CD14-positive monocyte (primary cell): ENCODE results near the gene WDR89. TPM values are rescaled to one million over a fixed set of nuclear protein-coding genes. Genes with fewer than 3 reads are reported as not detected.
A peak's percentile ranks its signal among the peaks of the same experiment; 100 is the strongest.

Experiments used
- DNase-seq, 3 donors: peaks; one replicate each; pipeline ENCODE4 v3.0.0-alpha.2; 2011 to 2022
- H2AFZ ChIP-seq: 2 replicates; pipeline ENCODE4 v1.6.0; 2012; ENCODE audit warnings: mild to moderate bottlenecking, low read depth, low read length, inconsistent platforms; ENCODE audit not compliant: insufficient read depth, poor library complexity, severe bottlenecking
- H3K27ac ChIP-seq, 2 donors: 1 replicate in 1 of 2; 2 replicates in 1 of 2; pipeline ENCODE4 v1.5.1; 2012 to 2013; ENCODE audit warnings: low read length in 2 of 2, control low read depth in 1 of 2, inconsistent platforms in 1 of 2, low read depth in 1 of 2, mild to moderate bottlenecking in 1 of 2
- H3K27me3 ChIP-seq, 2 donors: one replicate each; pipeline versions ENCODE4 v1.6.0 to v1.6.1; 2011 to 2013; ENCODE audit warnings: low read length in 2 of 2; ENCODE audit not compliant: control insufficient read depth in 2 of 2, insufficient read depth in 2 of 2
- H3K36me3 ChIP-seq, 2 donors: replicated peaks in 1 of 2; 1 replicate in 1 of 2; 2 replicates in 1 of 2; pipeline versions ENCODE4 v1.5.1 to v1.6.1; 2012 to 2013; ENCODE audit warnings: low read length in 2 of 2, control low read depth in 1 of 2, inconsistent platforms in 1 of 2, mild to moderate bottlenecking in 1 of 2; ENCODE audit not compliant: insufficient read depth in 2 of 2, control insufficient read depth in 1 of 2
- H3K4me1 ChIP-seq, 2 donors: 1 replicate in 1 of 2; 2 replicates in 1 of 2; pipeline versions ENCODE4 v1.5.1 to v1.6.1; 2012 to 2013; ENCODE audit warnings: low read length in 2 of 2, control low read depth in 1 of 2, inconsistent platforms in 1 of 2, mild to moderate bottlenecking in 1 of 2, moderate library complexity in 1 of 2; ENCODE audit not compliant: insufficient read depth in 2 of 2, control insufficient read depth in 1 of 2
- H3K4me2 ChIP-seq: replicated peaks from 2 replicates; pipeline ENCODE3; 2012; ENCODE audit warnings: low read length, moderate library complexity, mild to moderate bottlenecking; ENCODE audit not compliant: poor library complexity, severe bottlenecking; ENCODE audit errors: extremely low read depth
- H3K4me3 ChIP-seq, 3 experiments: fragments of 200-600 bp in 1 of 3; sonication (generic) in 1 of 3; replicated peaks in 1 of 3; 1 replicate in 2 of 3; 2 replicates in 1 of 3; pipeline ENCODE4 v1.5.1; 2011 to 2013; ENCODE audit warnings: low read length in 3 of 3, mild to moderate bottlenecking in 3 of 3, control low read depth in 2 of 3, low read depth in 2 of 3, inconsistent platforms in 1 of 3, moderate library complexity in 1 of 3
- H3K79me2 ChIP-seq: 2 replicates; pipeline ENCODE4 v1.6.0; 2012; ENCODE audit warnings: mild to moderate bottlenecking, control low read depth, inconsistent platforms, low read length, moderate library complexity; ENCODE audit not compliant: insufficient read depth
- H3K9ac ChIP-seq: 2 replicates; pipeline ENCODE4 v1.6.0; 2017; ENCODE audit warnings: low read length, mild to moderate bottlenecking; ENCODE audit not compliant: insufficient read depth, poor library complexity, severe bottlenecking
- H3K9me3 ChIP-seq, 2 donors: replicated peaks in 1 of 2; 1 replicate in 1 of 2; 2 replicates in 1 of 2; pipeline versions ENCODE4 v1.5.1 to v1.6.1; 2012 to 2013; ENCODE audit warnings: low read length in 2 of 2, control low read depth in 1 of 2; ENCODE audit not compliant: control insufficient read depth in 1 of 2, insufficient read depth in 1 of 2
- H4K20me1 ChIP-seq: 2 replicates; pipeline ENCODE4 v1.6.0; 2012; ENCODE audit warnings: mild to moderate bottlenecking, low read length, control low read depth, moderate library complexity; ENCODE audit not compliant: insufficient read depth
- H3K27ac Mint-ChIP-seq, 7 donors: one replicate each; pipeline ENCODE4 v1.8.0; 2020; ENCODE audit warnings: mild to moderate bottlenecking in 7 of 7, mixed read lengths in 7 of 7, moderate library complexity in 6 of 7, inconsistent platforms in 2 of 7
- H3K27me3 Mint-ChIP-seq, 3 donors: one replicate each; pipeline ENCODE4 v1.8.0; 2021 to 2022; ENCODE audit warnings: low read depth in 3 of 3, mild to moderate bottlenecking in 3 of 3, mixed read lengths in 3 of 3, moderate library complexity in 3 of 3, inconsistent platforms in 1 of 3
- H3K36me3 Mint-ChIP-seq, 2 donors: one replicate each; pipeline ENCODE4 v1.8.0; 2020; ENCODE audit warnings: mixed read lengths in 2 of 2, inconsistent platforms in 1 of 2, mild to moderate bottlenecking in 1 of 2
- H3K4me1 Mint-ChIP-seq: one replicate; pipeline ENCODE4 v1.8.0; 2020; ENCODE audit warnings: mild to moderate bottlenecking, mixed read lengths
- H3K4me3 Mint-ChIP-seq, 2 donors: one replicate each; pipeline ENCODE4 v1.8.0; 2020; ENCODE audit warnings: mild to moderate bottlenecking in 2 of 2, mixed read lengths in 2 of 2, moderate library complexity in 1 of 2
- H3K9me3 Mint-ChIP-seq, 7 donors: one replicate each; pipeline ENCODE4 v1.8.0; 2020 to 2022; ENCODE audit warnings: mixed read lengths in 7 of 7, mild to moderate bottlenecking in 6 of 7, moderate library complexity in 6 of 7, inconsistent platforms in 2 of 7
- WGBS: methylation state at CpG from one replicate; pipeline ENCODE4 v1.1.5; 2013; ENCODE audit warnings: missing lambda C conversion rate; ENCODE audit not compliant: insufficient coverage; 5-methylcytosine and 5-hydroxymethylcytosine counted together
- intact Hi-C, 2 donors: fragments of 100-400 bp; cut with micrococcal nuclease; formaldehyde crosslinking; loops; one replicate each; pipeline versions ENCODE4 v1.15.0 to v1.15.1; 2023
- polyA plus RNA-seq, 3 donors: library from polyadenylated mRNA; depleted of rRNA in 1 of 3; unstranded in 2 of 3; stranded (reverse) in 1 of 3; fragments of 300-500 nt in 2 of 3; fragments of >200 nt in 1 of 3; fragmentation: Illumina TruSeq in 2 of 3; gene quantifications; 1 replicate in 2 of 3; 2 replicates in 1 of 3; pipeline ENCODE4 v1.2.3, GENCODE V29; 2012 to 2021
- small RNA-seq: library from RNA; depleted of rRNA; stranded (forward); fragments of <200 nt; gene quantifications from one replicate; pipeline ENCODE3, GENCODE V24; 2012; ENCODE audit warnings: low read depth; ENCODE audit not compliant: insufficient read length
- TF ChIP-seq, protein P1 (sequence below): fragments of 200-600 bp; IDR thresholded peaks from one replicate; pipeline ENCODE4 v1.8.0; 2022; ENCODE audit warnings: antibody characterized with exemption, mild to moderate bottlenecking

Gene WDR89
- polyA plus RNA-seq, 3 donors, result 2.1 to 3.6 (median 2.2) TPM

DNA sequence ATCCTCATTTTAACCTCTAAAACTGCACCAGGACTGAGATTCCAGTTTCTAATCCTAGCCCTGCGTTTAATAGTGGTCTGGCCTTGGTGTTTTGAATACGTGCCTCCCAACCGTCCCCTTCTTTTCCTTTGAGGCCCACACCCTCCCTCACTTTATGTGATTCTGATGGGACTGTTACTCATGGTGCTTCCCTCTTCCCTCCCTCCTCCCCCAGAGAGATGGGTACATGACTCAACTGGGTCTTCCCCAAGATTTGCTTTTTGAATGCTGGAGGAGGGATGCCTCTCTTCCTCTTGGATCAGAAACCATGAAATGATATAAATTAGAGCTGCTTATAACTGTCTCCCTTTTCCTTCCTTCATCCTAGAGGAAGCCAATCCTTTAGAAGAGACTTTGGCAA, 90.3 kb downstream of the WDR89 start:
- WGBS, result no CpG with 5 or more reads among the region's 3 CpGs
- Mint-ChIP-seq H3K27ac (no peak overlapping the region), H3K36me3 (no peaks in the 10 kb centered on the region), H3K9me3 (no peaks in the 10 kb centered on the region), H3K27me3 (peaks cover 2 to 16% (median 3%) of the 10 kb centered on the region in 3 donors), H3K4me1 (no peaks in the 10 kb centered on the region), H3K4me3 (no peak overlapping the region)
- Histone ChIP-seq H3K9me3 (no peaks in the 10 kb centered on the region), H3K27ac (no peak overlapping the region), H2AFZ (no peak overlapping the region), H3K4me2 (no peak overlapping the region), H3K27me3 (no peaks in the 10 kb centered on the region), H3K9ac (no peak overlapping the region), H3K4me3 (no peak overlapping the region), H3K4me1 (no peaks in the 10 kb centered on the region), H3K36me3 (no peaks in the 10 kb centered on the region), H3K79me2 (no peaks in the 10 kb centered on the region), H4K20me1 (no peaks in the 10 kb centered on the region)
- TF ChIP-seq, protein P1, sequence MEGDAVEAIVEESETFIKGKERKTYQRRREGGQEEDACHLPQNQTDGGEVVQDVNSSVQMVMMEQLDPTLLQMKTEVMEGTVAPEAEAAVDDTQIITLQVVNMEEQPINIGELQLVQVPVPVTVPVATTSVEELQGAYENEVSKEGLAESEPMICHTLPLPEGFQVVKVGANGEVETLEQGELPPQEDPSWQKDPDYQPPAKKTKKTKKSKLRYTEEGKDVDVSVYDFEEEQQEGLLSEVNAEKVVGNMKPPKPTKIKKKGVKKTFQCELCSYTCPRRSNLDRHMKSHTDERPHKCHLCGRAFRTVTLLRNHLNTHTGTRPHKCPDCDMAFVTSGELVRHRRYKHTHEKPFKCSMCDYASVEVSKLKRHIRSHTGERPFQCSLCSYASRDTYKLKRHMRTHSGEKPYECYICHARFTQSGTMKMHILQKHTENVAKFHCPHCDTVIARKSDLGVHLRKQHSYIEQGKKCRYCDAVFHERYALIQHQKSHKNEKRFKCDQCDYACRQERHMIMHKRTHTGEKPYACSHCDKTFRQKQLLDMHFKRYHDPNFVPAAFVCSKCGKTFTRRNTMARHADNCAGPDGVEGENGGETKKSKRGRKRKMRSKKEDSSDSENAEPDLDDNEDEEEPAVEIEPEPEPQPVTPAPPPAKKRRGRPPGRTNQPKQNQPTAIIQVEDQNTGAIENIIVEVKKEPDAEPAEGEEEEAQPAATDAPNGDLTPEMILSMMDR, result no peak
- peak in 1 of 3 donors; percentile 47 for DNase-seq
- intact Hi-C loops, result no loop called here

DNA sequence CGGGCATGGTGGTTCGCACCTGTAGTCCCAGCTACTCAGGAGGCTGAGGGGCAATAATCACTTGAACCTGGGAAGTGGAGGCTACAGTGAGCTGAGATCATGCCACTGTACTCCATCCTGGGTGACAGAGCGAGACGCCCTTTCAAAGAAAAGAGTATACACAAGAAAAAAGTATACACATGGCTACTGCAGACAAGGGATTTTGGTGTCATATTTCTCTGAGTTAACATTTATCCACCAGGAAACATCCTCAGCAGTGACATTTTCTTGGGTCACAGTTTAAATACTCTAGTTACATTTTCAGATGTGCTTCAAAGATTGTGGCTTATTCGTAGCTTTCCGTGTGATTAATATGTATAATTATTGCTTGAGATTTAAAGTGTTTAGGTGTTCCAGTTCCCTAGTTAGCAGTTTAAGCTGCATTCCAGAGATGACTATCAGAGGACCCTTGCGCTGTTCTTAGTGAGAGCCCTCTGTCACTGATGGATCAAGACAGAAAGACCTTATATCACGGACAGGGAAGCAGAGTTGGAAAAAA, 93.8 kb downstream of the WDR89 start:
- intact Hi-C loops, result no loop called here
- TF ChIP-seq, protein P1, result no peak
- no peaks in the 10 kb centered on the region for H3K9me3 Mint-ChIP-seq
- no peak for DNase-seq
- H3K36me3 ChIP-seq, result no peaks in the 10 kb centered on the region
- H3K27ac Mint-ChIP-seq, result no peak overlapping the region
- no peaks in the 10 kb centered on the region for H4K20me1 ChIP-seq
- peaks cover 0 to 16% (median 2%) of the 10 kb centered on the region in 3 donors for H3K27me3 Mint-ChIP-seq
- H3K4me2 ChIP-seq, result no peak overlapping the region
- peaks cover 4 to 12% of the 10 kb centered on the region in 2 donors for H3K4me1 ChIP-seq
- H3K27me3 ChIP-seq, result no peaks in the 10 kb centered on the region
- no peaks in the 10 kb centered on the region for H3K9me3 ChIP-seq
- H3K4me1 Mint-ChIP-seq, result peaks cover 11% of the 10 kb centered on the region
- H3K36me3 Mint-ChIP-seq, result no peaks in the 10 kb centered on the region
- no peak overlapping the region for H3K4me3 ChIP-seq
- 100% methylated on average over 2 of the region's 8 CpGs for WGBS
- H3K4me3 Mint-ChIP-seq, result no peak overlapping the region
- H2AFZ ChIP-seq, result no peak overlapping the region
- H3K9ac ChIP-seq, result no peak overlapping the region
- H3K79me2 ChIP-seq, result peaks cover 7% of the 10 kb centered on the region
- no peak overlapping the region for H3K27ac ChIP-seq

Small RNA genes lying within 50 kb of the gene (small RNA-seq; reads per million reads assigned to genes)
- not detected for gene RF00012
- not detected for gene RF00019
- gene RNU6-1162P, result not detected
- gene RNU6-597P, result not detected

Other genes with a start within 250 kb of the WDR89 start
- gene PPP2R5E, start 98.5 kb downstream of the WDR89 start, polyA plus RNA-seq, result 10 to 100 TPM in 2 of 3 donors, 1 to 10 TPM in 1; 8.9 to 26.3 (median 15.1) TPM
- 10 to 100 TPM in 1 of 3 donors, 1 to 10 TPM in 2; 3.3 to 13.3 (median 7.6) TPM for gene SGPP1, start 86.2 kb upstream of the WDR89 start, polyA plus RNA-seq
- gene SYNE2, start 211.1 kb upstream of the WDR89 start, polyA plus RNA-seq, result under 1 TPM; 0.06 to 0.46 (median 0.44) TPM